LNCAP (cell line): ENCODE data around the gene IL4R.

Experiments used
- CTCF ChIP-seq: fragments of 450-650 bp; IDR thresholded peaks from 2 replicates; pipeline ENCODE4 v1.5.1; 2017; ENCODE audit warnings: mild to moderate bottlenecking

IL4R gene

GRCh38 chr16:27344721-27345120, 30.9 kb downstream of the IL4R start:
- no peak for TF ChIP-seq CTCF

GRCh38 chr16:27345201-27345600, 31.4 kb downstream of the IL4R start:
- no peak for TF ChIP-seq CTCF

GRCh38 chr16:27346819-27347218, 33.0 kb downstream of the IL4R start:
- TF ChIP-seq CTCF: no peak

GRCh38 chr16:27347930-27348685, 34.3 kb downstream of the IL4R start:
- TF ChIP-seq CTCF: no peak

GRCh38 chr16:27349276-27349675, 35.5 kb downstream of the IL4R start:
- TF ChIP-seq CTCF: no peak

- no peak for TF ChIP-seq CTCF
Measured at GRCh38 chr16:27350006-27350405, 36.2 kb downstream of the IL4R start.

- TF ChIP-seq CTCF: no peak
Measured at GRCh38 chr16:27351989-27352388, 38.2 kb downstream of the IL4R start.

- TF ChIP-seq CTCF: no peak
Measured at GRCh38 chr16:27353853-27354252, 40.1 kb downstream of the IL4R start.
